ENCODE data around the gene ZCCHC8. TPM values are rescaled to one million over a fixed set of nuclear protein-coding genes. Genes with fewer than 3 reads are reported as not detected.
"Not testable (repeated sequence)": the region's sequence is repeated elsewhere in the genome, so short reads cannot be mapped to it uniquely, and the experiment has no call there.

The ZCCHC8 gene
- total RNA-seq, 1 experiment from 2014 or later: 30.5 TPM

DNA sequence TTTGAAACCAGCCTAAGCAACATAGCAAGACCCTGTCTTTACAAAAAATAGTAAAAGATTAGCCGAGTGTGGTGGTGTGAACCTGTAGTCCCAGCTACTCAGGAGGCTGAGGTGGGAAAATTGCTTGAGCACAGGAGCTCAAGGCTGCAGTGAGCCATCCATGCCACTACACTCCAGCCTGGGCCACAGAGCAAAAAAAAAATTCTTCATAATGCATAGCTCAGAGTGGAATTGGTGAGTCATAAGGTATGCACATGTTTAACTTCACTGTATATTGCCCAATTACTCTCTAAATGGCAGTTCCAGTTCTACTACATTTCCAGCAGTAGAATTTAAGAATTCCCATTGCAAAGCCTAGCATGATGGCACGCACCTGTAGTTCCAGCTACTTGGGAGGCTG is 51.4 kb downstream of the ZCCHC8 start:
- ChIA-PET RAD21 (ENCODE audit: low non-redundant PET in 1 of 2, low total read pairs in 2 of 2, uncharacterized antibody in 2 of 2, unreplicated experiment in 2 of 2) (no interaction called here), CTCF (no interaction called here), POLR2A (interaction anchor here (0.8 to 1.3 kb wide), 2 partner anchors 14 to 49 kb away, joined by 4 read pairs; no protein-coding TSS in a partner anchor)
- H3K9ac ChIP-seq (ENCODE audit: low read length): 0 out of 2 replicates have a peak overlapping the region, but pooled peaks have one; percentile 14
- H3K4me3 ChIP-seq (replicated peaks in 1 of 2; ENCODE audit: low read depth in 1 of 2, low read length in 2 of 2): no peak overlapping the region; a peak in 1 of 4 replicates
- peak overlapping the region; percentile 78 for H2AFZ ChIP-seq (ENCODE audit: low read depth, low read length, poor library complexity, severe bottlenecking)
- H3K27ac ChIP-seq (ENCODE audit: low read depth, low read length): no peak overlapping the region; the same call in 1 of the 2 replicates
- no peaks in the 10 kb centered on the region for H3K9me3 ChIP-seq (ENCODE audit: control insufficient read depth in 1 of 2, insufficient read depth in 1 of 2, low read depth in 1 of 2, low read length in 2 of 2)
- no peaks in the 10 kb centered on the region for H3K9me2 ChIP-seq (ENCODE audit: insufficient read depth)
- peak; percentile 75 for ATAC-seq
- H4K20me1 ChIP-seq (ENCODE audit: insufficient read depth): no peaks in the 10 kb centered on the region
- intact Hi-C loops (cut with micrococcal nuclease): no loop called here
- peaks cover 12 to 32% of the 10 kb centered on the region in 2 experiments; a peak in 3 of 4 replicates for H3K4me1 ChIP-seq (ENCODE audit: control insufficient read depth in 1 of 2, insufficient read depth in 2 of 2, low read length in 2 of 2)
- TF ChIP-seq JUND (IDR thresholded peaks at IDR 0.05): peak; percentile 74
- no peak for TF ChIP-seq EZH2 (IDR thresholded peaks at IDR 0.05)
- no peak for TF ChIP-seq ELF1 (IDR thresholded peaks at IDR 0.05; ENCODE audit: borderline replicate concordance, low read depth)
- TF ChIP-seq CBX3 (IDR thresholded peaks at IDR 0.05; ENCODE audit: low read depth): peak; percentile 61; the same call in 1 of the 2 replicates
- TF ChIP-seq SP1 (IDR thresholded peaks at IDR 0.05; ENCODE audit: low read depth): peak; percentile 55
- TF ChIP-seq CEBPB (IDR thresholded peaks at IDR 0.05; ENCODE audit: low read depth): peak; percentile 89
- TF ChIP-seq FOSL1 (IDR thresholded peaks at IDR 0.05; ENCODE audit: low read depth): peak; percentile 79
- TF ChIP-seq, protein P1, sequence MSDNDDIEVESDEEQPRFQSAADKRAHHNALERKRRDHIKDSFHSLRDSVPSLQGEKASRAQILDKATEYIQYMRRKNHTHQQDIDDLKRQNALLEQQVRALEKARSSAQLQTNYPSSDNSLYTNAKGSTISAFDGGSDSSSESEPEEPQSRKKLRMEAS (IDR thresholded peaks at IDR 0.05): peak; percentile 48
- TF ChIP-seq, protein P2, sequence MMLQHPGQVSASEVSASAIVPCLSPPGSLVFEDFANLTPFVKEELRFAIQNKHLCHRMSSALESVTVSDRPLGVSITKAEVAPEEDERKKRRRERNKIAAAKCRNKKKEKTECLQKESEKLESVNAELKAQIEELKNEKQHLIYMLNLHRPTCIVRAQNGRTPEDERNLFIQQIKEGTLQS (IDR thresholded peaks at IDR 0.05): peak; percentile 23; the same call in 1 of the 2 replicates
- TF ChIP-seq YY1 (IDR thresholded peaks at IDR 0.05; ENCODE audit: extremely low read depth, insufficient replicate concordance, low read depth, low read length): no peak
- TF ChIP-seq SIN3A (IDR thresholded peaks at IDR 0.05; ENCODE audit: low read depth): no peak
- no peaks in the 10 kb centered on the region for H3K27me3 ChIP-seq (ENCODE audit: insufficient read depth, low read length)
- H3K4me2 ChIP-seq (ENCODE audit: low read length): peak overlapping the region; percentile 61
- no TSS peak for BruUV-seq (replicated peaks)
- H3K79me2 ChIP-seq (ENCODE audit: insufficient read depth, low read length): no peaks in the 10 kb centered on the region
- H3K36me3 ChIP-seq (ENCODE audit: control insufficient read depth in 1 of 2, insufficient read depth in 2 of 2, low read length in 2 of 2): no peaks in the 10 kb centered on the region
- DNase-seq (ENCODE audit: low read depth, low spot score): peak; percentile 62

DNA sequence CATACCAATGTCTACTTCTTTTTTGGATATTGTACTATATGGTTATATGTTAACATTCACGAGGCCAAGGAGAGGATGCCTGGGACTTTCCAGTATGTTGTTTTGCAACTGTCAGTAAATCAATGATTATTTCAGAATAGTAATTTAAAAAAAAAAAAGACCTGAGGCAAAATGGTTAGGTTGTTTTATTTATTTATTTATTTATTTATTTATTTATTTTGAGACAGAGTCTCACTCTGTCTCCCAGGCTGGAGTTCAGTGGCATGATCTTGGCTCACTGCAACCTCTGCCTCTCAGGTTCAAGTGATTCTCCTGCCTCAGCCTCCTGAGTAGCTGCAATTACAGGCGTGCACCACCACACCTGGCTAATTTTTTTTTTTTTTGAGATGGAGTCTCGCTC is 52.9 kb downstream of the ZCCHC8 start:
- H2AFZ ChIP-seq (ENCODE audit: low read depth, low read length, poor library complexity, severe bottlenecking); H3K9ac ChIP-seq (ENCODE audit: low read length); H3K79me2 ChIP-seq (ENCODE audit: insufficient read depth, low read length); H3K4me2 ChIP-seq (ENCODE audit: low read length); intact Hi-C loops (cut with micrococcal nuclease); H3K9me3 ChIP-seq (ENCODE audit: control insufficient read depth in 1 of 2, insufficient read depth in 1 of 2, low read depth in 1 of 2, low read length in 2 of 2); DNase-seq (ENCODE audit: low read depth, low spot score); ATAC-seq; RAD21 ChIA-PET (ENCODE audit: low non-redundant PET in 1 of 2, low total read pairs in 2 of 2, uncharacterized antibody in 2 of 2, unreplicated experiment in 2 of 2); H3K27ac ChIP-seq (ENCODE audit: low read depth, low read length); H3K27me3 ChIP-seq (ENCODE audit: insufficient read depth, low read length); H4K20me1 ChIP-seq (ENCODE audit: insufficient read depth); H3K36me3 ChIP-seq (ENCODE audit: control insufficient read depth in 1 of 2, insufficient read depth in 2 of 2, low read length in 2 of 2); CTCF ChIA-PET; H3K9me2 ChIP-seq (ENCODE audit: insufficient read depth); H3K4me3 ChIP-seq (replicated peaks in 1 of 2; ENCODE audit: low read depth in 1 of 2, low read length in 2 of 2); BruUV-seq (replicated peaks); POLR2A ChIA-PET: not testable (repeated sequence)
- H3K4me1 ChIP-seq (ENCODE audit: control insufficient read depth in 1 of 2, insufficient read depth in 2 of 2, low read length in 2 of 2): peaks cover 12 to 27% of the 10 kb centered on the region in 2 experiments; a peak in 3 of 4 replicates

DNA sequence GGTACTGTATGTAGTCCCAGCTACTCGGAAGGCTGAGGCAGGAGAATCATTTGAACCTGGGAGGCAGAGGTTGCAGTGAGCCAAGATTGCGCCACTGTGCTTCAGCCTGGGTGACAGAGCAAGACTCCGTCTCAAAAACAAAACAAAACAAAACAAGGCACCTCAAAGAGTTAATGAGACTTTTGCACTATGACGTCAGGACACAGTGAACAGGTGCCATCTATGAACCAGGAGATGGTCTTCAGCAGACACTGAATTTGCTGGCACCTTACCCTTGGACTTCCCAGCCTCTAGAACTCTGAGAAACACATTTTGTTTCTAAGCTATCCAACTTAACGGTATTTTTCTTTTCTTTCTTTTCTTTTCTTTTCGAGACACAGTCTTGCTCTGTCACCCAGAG is 54.3 kb downstream of the ZCCHC8 start:
- DNase-seq (ENCODE audit: low read depth, low spot score); POLR2A ChIA-PET; H3K4me3 ChIP-seq (replicated peaks in 1 of 2; ENCODE audit: low read depth in 1 of 2, low read length in 2 of 2); H3K9me2 ChIP-seq (ENCODE audit: insufficient read depth); H4K20me1 ChIP-seq (ENCODE audit: insufficient read depth); H3K9me3 ChIP-seq (ENCODE audit: control insufficient read depth in 1 of 2, insufficient read depth in 1 of 2, low read depth in 1 of 2, low read length in 2 of 2); BruUV-seq (replicated peaks); H3K36me3 ChIP-seq (ENCODE audit: control insufficient read depth in 1 of 2, insufficient read depth in 2 of 2, low read length in 2 of 2); H3K79me2 ChIP-seq (ENCODE audit: insufficient read depth, low read length); H3K27ac ChIP-seq (ENCODE audit: low read depth, low read length); intact Hi-C loops (cut with micrococcal nuclease); RAD21 ChIA-PET (ENCODE audit: low non-redundant PET in 1 of 2, low total read pairs in 2 of 2, uncharacterized antibody in 2 of 2, unreplicated experiment in 2 of 2); H3K9ac ChIP-seq (ENCODE audit: low read length); H3K27me3 ChIP-seq (ENCODE audit: insufficient read depth, low read length): not testable (repeated sequence)
- Histone ChIP-seq H3K4me2 (ENCODE audit: low read length) (peak overlapping the region; percentile 48), H2AFZ (ENCODE audit: low read depth, low read length, poor library complexity, severe bottlenecking) (peak overlapping the region; percentile 85), H3K4me1 (ENCODE audit: control insufficient read depth in 1 of 2, insufficient read depth in 2 of 2, low read length in 2 of 2) (peaks cover 12 to 27% of the 10 kb centered on the region in 2 experiments; a peak in 3 of 4 replicates)
- CTCF ChIA-PET: interaction anchor here (1.6 kb wide), 1 partner anchor 25 kb away, joined by 5 read pairs; no protein-coding TSS in a partner anchor
- ATAC-seq: peak; percentile 7; the same call in 1 of the 2 replicates

All from HCT116 (cell line).